A549 (cell line): ENCODE results near the gene LAMB3. TPM values are rescaled to one million over a fixed set of nuclear protein-coding genes. Genes with fewer than 3 reads are reported as not detected.

Experiments
- ATAC-seq, 2 experiments: fragments of 200-7000 bp in 1 of 2; fragments of >200 bp in 1 of 2; cut with Nextera tagmentation in 1 of 2; cut with Tn5 transposase in 1 of 2; 3 replicates each; pipeline versions ENCODE4 v1.8.0 to v1.9.1; 2018 to 2020; ENCODE audit warnings: mild to moderate bottlenecking in 1 of 2, moderate library complexity in 1 of 2
- CTCF ChIA-PET: fragments of 300-600 bp; sonication (Branson Sonifier 250); formaldehyde crosslinking; extraction: SDS; loops from one replicate; lab custom pipeline; 2021; ENCODE audit warnings: antibody characterized with exemption, inconsistent platforms; lab: Yijun Ruan, JAX
- POLR2A ChIA-PET: fragments of 350-600 bp; formaldehyde crosslinking; extraction: SDS; loops from one replicate; lab custom pipeline; 2021; ENCODE audit warnings: antibody characterized with exemption, inconsistent platforms; lab: Yijun Ruan, JAX
- DNase-seq, 2 experiments: peaks; one replicate each; pipeline versions ENCODE4 v3.0.0 to v3.0.0-alpha.2; 2011 to 2016; ENCODE audit warnings: low read depth in 1 of 2, low spot score in 1 of 2
- FAIRE-seq: peaks from 2 replicates; lab custom pipeline; 2011; peaks lifted over from hg19 to GRCh38; lab: Jason Lieb, UNC
- H3K27ac ChIP-seq, 2 experiments: fragments of >200 bp; sonication (Bioruptor Twin); formaldehyde crosslinking; 3 replicates each; pipeline ENCODE4 v1.5.1; 2016 to 2017
- H3K4me1 ChIP-seq: fragments of >200 bp; sonication (Bioruptor Twin); formaldehyde crosslinking; 3 replicates; pipeline ENCODE4 v1.6.1; 2016
- H3K4me2 ChIP-seq: fragments of >200 bp; sonication (Bioruptor Twin); formaldehyde crosslinking; 3 replicates; pipeline ENCODE4 v1.6.1; 2016
- H3K4me3 ChIP-seq: fragments of >200 bp; sonication (Bioruptor Twin); formaldehyde crosslinking; 3 replicates; pipeline ENCODE4 v1.5.1; 2016
- H3K9me3 ChIP-seq: fragments of >200 bp; sonication (Bioruptor Twin); formaldehyde crosslinking; 3 replicates; pipeline ENCODE4 v1.6.1; 2016
- ATOH8 ChIP-seq: fragments of 250-450 bp; sonication (Bioruptor Pico); IDR thresholded peaks from 2 replicates; pipeline ENCODE4 v1.5.0; 2020; ENCODE audit warnings: low read depth, mild to moderate bottlenecking, moderate library complexity
- BCL3 ChIP-seq: fragments of >200 bp; sonication (Bioruptor Twin); formaldehyde crosslinking; IDR thresholded peaks from 3 replicates; pipeline ENCODE4 v1.6.1; 2016
- BHLHE40 ChIP-seq: IDR thresholded peaks from 2 replicates; pipeline ENCODE4 v1.6.1; 2012; ENCODE audit warnings: low read depth, low read length, inconsistent platforms
- CBX8 ChIP-seq: fragments of 200-600 bp; sonication (generic); IDR thresholded peaks from 2 replicates; pipeline ENCODE4 v1.6.1; 2016
- CEBPB ChIP-seq, 2 experiments: fragments of >200 bp in 1 of 2; sonication (Bioruptor Twin) in 1 of 2; formaldehyde crosslinking in 1 of 2; IDR thresholded peaks; 2 replicates each; pipeline ENCODE4 v1.6.1; 2012 to 2016
- EHF ChIP-seq: fragments of 250-450 bp; sonication (Bioruptor Pico); IDR thresholded peaks from 2 replicates; pipeline ENCODE4 v1.5.0; 2020; ENCODE audit warnings: mild to moderate bottlenecking
- EP300 ChIP-seq, 2 experiments: fragments of >200 bp; sonication (Bioruptor Twin); formaldehyde crosslinking; IDR thresholded peaks; 2 replicates in 1 of 2; 3 replicates in 1 of 2; pipeline ENCODE4 v1.6.1; 2016 to 2017
- ESRRA ChIP-seq: fragments of 150-350 bp; IDR thresholded peaks from 2 replicates; pipeline ENCODE4 v1.6.1; 2014; ENCODE audit warnings: mild to moderate bottlenecking, low read length, borderline replicate concordance
- FOSL2 ChIP-seq, 2 experiments: fragments of 450-650 bp in 1 of 2; fragments of >200 bp in 1 of 2; sonication (Bioruptor Twin) in 1 of 2; formaldehyde crosslinking; IDR thresholded peaks; 2 replicates each; pipeline versions ENCODE4 v1.5.0 to v1.6.1; 2016 to 2020; ENCODE audit warnings: mild to moderate bottlenecking in 1 of 2, moderate library complexity in 1 of 2
- FOXS1 ChIP-seq: fragments of 250-450 bp; sonication (Bioruptor Pico); IDR thresholded peaks from 2 replicates; pipeline ENCODE4 v1.5.0; 2020; ENCODE audit warnings: mild to moderate bottlenecking, moderate library complexity
- HDAC2 ChIP-seq: fragments of 200-600 bp; sonication (generic); IDR thresholded peaks from 2 replicates; pipeline ENCODE4 v1.6.1; 2016
- HOXA7 ChIP-seq: fragments of 250-450 bp; sonication (Bioruptor Pico); IDR thresholded peaks from 2 replicates; pipeline ENCODE4 v1.5.0; 2020; ENCODE audit warnings: mild to moderate bottlenecking, moderate library complexity
- HOXB5 ChIP-seq: fragments of 250-450 bp; sonication (Bioruptor Pico); IDR thresholded peaks from 2 replicates; pipeline ENCODE4 v1.5.0; 2020; ENCODE audit warnings: mild to moderate bottlenecking, moderate library complexity
- MAX ChIP-seq: IDR thresholded peaks from 2 replicates; pipeline ENCODE4 v1.6.1; 2012
- MAZ ChIP-seq: fragments of 150-350 bp; IDR thresholded peaks from 2 replicates; pipeline ENCODE4 v1.6.1; 2014; ENCODE audit warnings: antibody characterized with exemption, low read depth, low read length, borderline replicate concordance
- MYC ChIP-seq: IDR thresholded peaks from 2 replicates; pipeline ENCODE4 v1.6.1; 2012; ENCODE audit warnings: mild to moderate bottlenecking, inconsistent platforms, low read length, improper control_type of control experiment, borderline replicate concordance
- NFE2L2 ChIP-seq: fragments of 150-350 bp; conservative IDR thresholded peaks from 2 replicates; pipeline ENCODE4 v1.6.1; 2014; ENCODE audit warnings: low read length
- POLR2AphosphoS2 ChIP-seq: conservative IDR thresholded peaks from 2 replicates; pipeline ENCODE4 v1.6.1; 2012; ENCODE audit warnings: low read length, improper control_type of control experiment, inconsistent platforms
- RARB ChIP-seq: fragments of 250-450 bp; sonication (Bioruptor Pico); IDR thresholded peaks from 2 replicates; pipeline ENCODE4 v1.8.0; 2021; ENCODE audit warnings: mild to moderate bottlenecking, moderate library complexity
- RCOR1 ChIP-seq: fragments of 150-350 bp; IDR thresholded peaks from 2 replicates; pipeline ENCODE4 v1.6.1; 2014; ENCODE audit warnings: antibody characterized with exemption, low read length, low read depth
- RNF2 ChIP-seq: fragments of 200-600 bp; sonication (generic); IDR thresholded peaks from 2 replicates; pipeline ENCODE4 v1.6.1; 2016; ENCODE audit warnings: low read depth, mild to moderate bottlenecking, antibody characterized with exemption, moderate library complexity, borderline replicate concordance
- SREBF2 ChIP-seq: fragments of 450-650 bp; IDR thresholded peaks from 2 replicates; pipeline ENCODE4 v1.6.1; 2014; ENCODE audit warnings: mild to moderate bottlenecking, moderate library complexity
- USF2 ChIP-seq: fragments of 450-650 bp; IDR thresholded peaks from 2 replicates; pipeline ENCODE4 v1.6.1; 2014; ENCODE audit warnings: antibody characterized with exemption
- ZC3H11A ChIP-seq: fragments of 450-650 bp; IDR thresholded peaks from 2 replicates; pipeline ENCODE4 v1.6.1; 2014; ENCODE audit warnings: antibody characterized with exemption, mild to moderate bottlenecking
- ZFP36 ChIP-seq: fragments of 450-650 bp; IDR thresholded peaks from 2 replicates; pipeline ENCODE4 v1.6.1; 2014; ENCODE audit warnings: borderline replicate concordance; ENCODE audit not compliant: partially characterized antibody
- ZSCAN20 ChIP-seq: fragments of 250-450 bp; sonication (Bioruptor Pico); IDR thresholded peaks from 2 replicates; pipeline ENCODE4 v1.8.0; 2022; ENCODE audit warnings: mild to moderate bottlenecking, moderate library complexity
- WGBS: methylation state at CpG from one replicate; pipeline ENCODE4 v1.1.6; 2017; ENCODE audit errors: missing lambda C conversion rate; 5-methylcytosine and 5-hydroxymethylcytosine counted together
- polyA plus RNA-seq, 4 experiments: library from polyadenylated mRNA; depleted of rRNA in 3 of 4; stranded (reverse); fragments of >200 nt; fragmentation: RNase III in 1 of 4; extraction: RNeasy Plus Mini Kit Qiagen cat#74134 plus additional on column Dnase treatment in 1 of 4; gene quantifications; 2 replicates in 3 of 4; 3 replicates in 1 of 4; pipeline ENCODE4 v1.2.3, GENCODE V29; 2011 to 2017
- TF ChIP-seq, protein P1 (sequence below): fragments of 250-450 bp; sonication (Bioruptor Pico); IDR thresholded peaks from 2 replicates; pipeline ENCODE4 v1.5.0; 2021; ENCODE audit warnings: mild to moderate bottlenecking, moderate library complexity, borderline replicate concordance
- TF ChIP-seq, protein P2 (sequence below): fragments of >200 bp; sonication (Bioruptor Twin); formaldehyde crosslinking; IDR thresholded peaks from 2 replicates; pipeline ENCODE4 v1.6.1; 2016

LAMB3 gene
- polyA plus RNA-seq, 2 of the 4 experiments (the other 2 are of a cell fraction): 7.3 to 9.1 TPM

DNA sequence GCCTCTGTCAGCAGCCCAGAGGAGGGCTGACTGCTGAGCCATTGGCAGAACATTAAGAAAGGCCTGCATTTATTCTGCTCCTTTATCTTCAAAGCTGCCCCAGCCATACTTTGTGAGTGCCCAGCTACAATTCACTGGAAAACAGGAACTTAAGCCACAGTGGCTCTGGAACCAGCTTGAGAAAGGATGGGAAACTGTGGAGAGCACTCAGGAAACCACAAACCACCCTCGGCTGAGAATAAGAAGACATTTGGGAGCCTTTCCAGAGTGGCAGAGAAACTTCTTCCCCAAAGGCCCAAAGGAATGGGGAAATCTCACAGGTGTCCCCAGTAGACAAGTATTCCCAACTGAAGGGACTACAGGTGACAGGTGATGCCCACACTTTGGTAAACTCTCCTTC, 1.8 kb downstream of the LAMB3 start:
- H3K9me3 ChIP-seq: no peaks in the 10 kb centered on the region
- WGBS: 90% methylated on average over 1 of the region's 1 CpG
- POLR2A ChIA-PET: no interaction called here
- TF ChIP-seq MAX (no peak), NFE2L2 (no peak), HOXA7 (CRISPR knock-in tag) (no peak)
- TF ChIP-seq, protein P1, sequence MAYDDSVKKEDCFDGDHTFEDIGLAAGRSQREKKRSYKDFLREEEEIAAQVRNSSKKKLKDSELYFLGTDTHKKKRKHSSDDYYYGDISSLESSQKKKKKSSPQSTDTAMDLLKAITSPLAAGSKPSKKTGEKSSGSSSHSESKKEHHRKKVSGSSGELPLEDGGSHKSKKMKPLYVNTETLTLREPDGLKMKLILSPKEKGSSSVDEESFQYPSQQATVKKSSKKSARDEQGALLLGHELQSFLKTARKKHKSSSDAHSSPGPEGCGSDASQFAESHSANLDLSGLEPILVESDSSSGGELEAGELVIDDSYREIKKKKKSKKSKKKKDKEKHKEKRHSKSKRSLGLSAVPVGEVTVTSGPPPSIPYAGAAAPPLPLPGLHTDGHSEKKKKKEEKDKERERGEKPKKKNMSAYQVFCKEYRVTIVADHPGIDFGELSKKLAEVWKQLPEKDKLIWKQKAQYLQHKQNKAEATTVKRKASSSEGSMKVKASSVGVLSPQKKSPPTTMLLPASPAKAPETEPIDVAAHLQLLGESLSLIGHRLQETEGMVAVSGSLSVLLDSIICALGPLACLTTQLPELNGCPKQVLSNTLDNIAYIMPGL: no peak
- DNase-seq: no peak
- ATAC-seq: no peak
- peak overlapping the region; percentile 73 to 81 for H3K27ac ChIP-seq
- H3K4me3 ChIP-seq: no peak overlapping the region
- peak overlapping the region; percentile 73 for H3K4me2 ChIP-seq
- peaks cover 81% of the 10 kb centered on the region for H3K4me1 ChIP-seq
- CTCF ChIA-PET: interaction anchor here (1.0 to 4.2 kb wide), 10 partner anchors 21 to 81 kb away, joined by 3 to 20 read pairs (median 7); partner anchors contain the start of gene CAMK1G
- no peak for FAIRE-seq

DNA sequence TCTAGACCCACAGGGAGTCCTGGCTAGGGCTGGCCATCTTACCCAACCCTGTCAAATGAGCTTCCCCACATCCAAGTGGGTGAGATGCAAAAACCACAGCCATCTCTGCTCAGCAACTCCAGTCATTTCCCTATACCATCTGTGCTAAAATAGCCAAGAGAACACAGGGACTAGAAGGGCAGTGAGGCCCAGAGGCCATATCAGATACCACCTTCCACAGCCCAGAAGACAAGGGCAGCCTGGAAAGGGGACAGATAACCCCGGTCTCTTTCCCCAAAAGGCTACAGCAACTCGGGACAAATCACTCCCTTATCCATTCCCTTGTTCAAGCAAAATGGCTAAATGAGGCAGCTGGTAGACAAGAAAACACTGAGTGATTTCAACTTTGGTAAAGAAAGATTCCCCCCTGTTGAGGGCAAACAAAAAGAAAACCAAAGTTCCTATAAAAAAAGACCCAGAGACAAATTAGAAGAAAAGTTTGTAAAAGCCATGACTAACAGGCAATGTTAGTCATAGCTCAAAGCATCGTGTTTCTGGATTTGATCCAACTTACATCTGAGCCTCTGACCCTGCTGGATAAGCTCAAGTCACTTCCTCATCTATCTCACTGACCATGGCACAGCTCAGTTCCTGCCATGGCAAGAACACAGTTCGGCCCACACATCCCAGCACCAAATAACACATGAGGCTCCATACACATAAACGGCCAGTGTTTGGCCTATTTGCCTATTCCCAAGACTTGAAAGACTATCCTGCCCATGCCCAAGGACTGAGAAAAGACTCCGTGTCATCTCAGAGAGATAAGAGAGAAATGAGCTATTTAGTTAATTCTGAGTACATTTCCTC, 3.1 kb downstream of the LAMB3 start:
- Histone ChIP-seq H3K27ac (peak overlapping the region; percentile 73 to 81), H3K4me3 (peak overlapping the region; percentile 9; the same call in 1 of the 3 replicates), H3K4me1 (peaks cover 75% of the 10 kb centered on the region), H3K4me2 (peak overlapping the region; percentile 73), H3K9me3 (no peaks in the 10 kb centered on the region)
- 30% methylated on average over 6 of the region's 6 CpGs for WGBS
- ChIA-PET CTCF (interaction anchor here (1.0 to 4.1 kb wide), 11 partner anchors 18 to 174 kb away, joined by 3 to 13 read pairs (median 6); partner anchors contain the start of gene CAMK1G), POLR2A (interaction anchor here (1.6 kb wide), 1 partner anchor 39 kb away, joined by 9 read pairs; no protein-coding TSS in a partner anchor)
- ATAC-seq (peak; percentile 58 to 71), DNase-seq (peak; percentile 55 to 87), FAIRE-seq (peak; percentile 65)
- TF ChIP-seq CEBPB (IDR thresholded peaks at IDR 0.05) (no peak), HDAC2 (no peak), RCOR1 (no peak), ZFP36 (no peak), HOXB5 (no peak), MAX (peak; percentile 52; the same call in 1 of the 2 replicates), MAZ (no peak), RARB (CRISPR knock-in tag) (no peak), HOXA7 (CRISPR knock-in tag) (no peak), EP300 (IDR thresholded peaks at IDR 0.05) (no peak), ESRRA (no peak), RNF2 (no peak), MYC (no peak), EHF (CRISPR knock-in tag) (no peak), FOSL2 (IDR thresholded peaks at IDR 0.05) (peak; percentile 55; the same call in 1 of the 2 replicates), FOSL2 (CRISPR knock-in tag; IDR thresholded peaks at IDR 0.05) (peak; percentile 60), USF2 (no peak), BCL3 (no peak), SREBF2 (no peak), BHLHE40 (no peak), ZC3H11A (no peak), ZSCAN20 (CRISPR knock-in tag) (no peak), CBX8 (no peak), FOXS1 (CRISPR knock-in tag) (no peak), POLR2AphosphoS2 (no peak), ATOH8 (CRISPR knock-in tag) (no peak)
- TF ChIP-seq, protein P1: no peak
- TF ChIP-seq, protein P2, sequence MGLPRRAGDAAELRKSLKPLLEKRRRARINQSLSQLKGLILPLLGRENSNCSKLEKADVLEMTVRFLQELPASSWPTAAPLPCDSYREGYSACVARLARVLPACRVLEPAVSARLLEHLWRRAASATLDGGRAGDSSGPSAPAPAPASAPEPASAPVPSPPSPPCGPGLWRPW: no peak
